HG03060 (cell line): ENCODE results near the gene TMEM50B.
"Not testable (repeated sequence)": the region's sequence is repeated elsewhere in the genome, so short reads cannot be mapped to it uniquely, and the experiment has no call there.

ENCODE experiments used
- ATAC-seq: cut with Tn5 transposase; IDR thresholded peaks from one replicate; pipeline ENCODE4 v1.9.1; 2021; ENCODE audit warnings: low read depth, moderate number of reproducible peaks; ENCODE audit not compliant: unreplicated experiment

Gene TMEM50B

DNA sequence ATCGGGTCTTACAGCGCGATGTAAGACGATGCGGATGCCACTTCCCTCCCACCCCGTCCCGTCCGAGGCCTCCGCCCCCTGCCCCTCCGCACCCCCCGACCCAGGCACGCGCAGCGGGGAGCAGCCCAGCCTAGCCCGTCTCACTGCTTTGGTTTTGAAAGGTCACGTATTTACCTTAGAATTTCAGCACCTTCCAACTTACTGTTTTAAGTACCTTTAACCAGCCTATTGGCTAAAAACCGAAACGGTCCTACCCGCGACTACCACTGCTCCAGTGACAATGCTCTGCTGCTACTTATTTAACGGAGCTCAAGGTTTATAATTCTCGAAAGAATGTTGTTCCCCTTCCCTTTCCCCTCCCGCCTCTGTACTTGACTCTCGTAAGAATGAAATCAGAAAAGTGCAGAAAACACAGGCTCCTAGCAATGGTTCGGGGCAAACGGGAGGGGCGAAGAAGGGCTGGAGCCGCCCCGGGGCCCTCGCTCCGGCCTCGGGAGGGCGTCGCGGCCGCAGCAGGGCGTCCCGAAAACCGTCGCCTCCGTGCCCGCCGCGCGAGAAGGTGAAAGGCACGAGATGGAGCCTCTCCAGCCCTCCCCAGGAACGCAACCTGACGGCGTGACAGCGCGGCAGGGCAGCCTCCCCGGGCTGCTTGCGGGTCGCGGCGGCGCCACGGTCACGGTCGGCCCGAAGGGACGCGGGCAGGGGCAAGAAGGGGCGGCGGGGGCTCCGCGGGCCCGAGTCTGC, 667 bp downstream of the TMEM50B start:
- peak; percentile 4 for ATAC-seq

- no peak for ATAC-seq
These were observed 1.6 kb downstream of the TMEM50B start for GRCh38 chr21:33478182-33478581.

DNA sequence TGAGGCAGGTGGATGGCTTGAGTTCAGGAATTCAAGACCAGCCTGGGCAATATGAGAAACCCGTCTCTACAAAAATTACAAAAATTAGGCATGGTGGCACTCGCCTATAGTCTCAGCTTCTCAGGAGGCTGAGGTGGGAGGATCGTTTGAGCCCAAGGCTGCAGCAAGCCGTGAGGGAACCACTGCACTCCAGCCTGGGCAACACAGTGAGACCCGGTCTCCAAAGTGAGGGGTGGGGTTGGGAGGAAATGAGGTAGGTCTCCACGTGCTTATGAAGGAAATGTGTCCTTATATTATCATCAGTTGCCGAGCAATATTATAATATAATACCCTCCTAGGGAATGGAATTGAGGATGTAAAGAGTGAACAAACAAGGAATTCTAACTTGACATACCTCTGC, 2.7 kb downstream of the TMEM50B start:
- ATAC-seq, result no peak

GRCh38 chr21:33473344-33473743, 6.4 kb downstream of the TMEM50B start:
- no peak for ATAC-seq

DNA sequence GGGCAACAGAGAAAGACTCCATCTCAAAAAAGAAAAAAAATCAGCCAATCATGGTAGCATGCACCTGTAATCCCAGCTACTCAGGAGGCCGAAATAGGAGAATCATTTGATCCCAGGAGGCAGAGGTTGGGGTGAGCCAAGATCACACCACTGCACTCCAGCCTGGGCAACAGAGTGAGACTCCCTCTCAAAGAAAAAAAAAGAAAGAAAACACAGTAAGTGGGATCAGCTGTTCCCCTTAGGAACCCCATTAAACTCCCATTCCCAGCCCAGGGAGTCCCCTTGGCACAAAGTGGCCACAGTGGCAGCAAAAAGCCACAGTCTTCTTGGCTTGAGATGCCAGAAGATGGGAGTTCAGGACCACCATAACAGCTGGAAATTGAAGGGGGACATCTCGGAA, 9.1 kb downstream of the TMEM50B start:
- ATAC-seq, result no peak

DNA sequence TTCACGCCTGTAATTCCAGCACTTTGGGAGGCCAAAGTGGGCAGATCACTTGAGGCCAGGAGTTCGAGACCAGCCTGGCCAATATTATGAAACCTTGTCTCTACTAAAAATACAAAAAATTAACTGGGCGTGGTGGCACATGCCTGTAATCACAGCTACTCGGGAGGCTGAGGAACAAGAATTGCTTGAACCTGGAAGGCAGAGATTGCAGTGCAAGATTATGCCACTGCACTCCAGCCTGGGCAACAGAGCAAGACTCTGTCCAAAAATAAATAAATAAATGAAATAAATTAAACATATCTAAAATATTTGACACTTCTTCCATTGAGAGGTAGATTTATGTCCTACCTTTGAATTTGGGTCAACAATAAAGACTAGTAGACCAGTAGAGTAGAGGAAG, 10.6 kb downstream of the TMEM50B start:
- not testable (repeated sequence) for ATAC-seq

DNA sequence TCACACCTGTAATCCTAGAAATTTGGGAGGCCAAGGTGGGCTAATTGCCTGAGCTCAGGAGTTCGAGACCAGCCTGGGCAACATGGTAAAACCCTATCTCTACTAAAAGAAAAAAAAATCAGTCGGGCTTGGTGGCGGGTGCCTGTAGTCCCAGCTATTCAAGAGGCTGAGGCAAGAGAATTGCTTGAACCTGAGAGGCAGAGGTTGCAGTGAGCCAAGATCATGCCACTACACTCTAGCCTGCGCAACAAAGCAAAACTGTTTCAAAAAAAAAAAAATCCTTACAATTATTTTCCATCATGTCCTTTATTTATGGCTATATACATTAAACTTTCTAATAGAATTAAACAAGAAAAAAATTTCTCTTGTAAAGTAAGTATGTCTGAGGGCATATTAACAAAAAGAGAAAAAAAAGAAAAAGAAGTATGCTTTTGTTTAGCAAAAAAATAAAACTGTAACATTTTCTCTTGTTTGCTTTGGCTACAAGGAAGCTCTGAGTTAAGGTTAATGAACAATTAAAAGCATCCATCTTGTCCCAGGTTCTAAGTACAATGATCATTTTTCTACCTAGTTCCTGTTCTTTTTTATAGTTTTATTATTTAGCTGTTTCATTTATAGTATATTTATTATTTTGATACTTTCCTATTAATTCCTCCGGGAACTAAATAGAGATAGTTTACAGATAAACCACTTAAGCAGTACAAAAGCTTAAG, 18.1 kb downstream of the TMEM50B start:
- ATAC-seq, result no peak

GRCh38 chr21:33458861-33459260, 20.9 kb downstream of the TMEM50B start:
- ATAC-seq, result no peak

DNA sequence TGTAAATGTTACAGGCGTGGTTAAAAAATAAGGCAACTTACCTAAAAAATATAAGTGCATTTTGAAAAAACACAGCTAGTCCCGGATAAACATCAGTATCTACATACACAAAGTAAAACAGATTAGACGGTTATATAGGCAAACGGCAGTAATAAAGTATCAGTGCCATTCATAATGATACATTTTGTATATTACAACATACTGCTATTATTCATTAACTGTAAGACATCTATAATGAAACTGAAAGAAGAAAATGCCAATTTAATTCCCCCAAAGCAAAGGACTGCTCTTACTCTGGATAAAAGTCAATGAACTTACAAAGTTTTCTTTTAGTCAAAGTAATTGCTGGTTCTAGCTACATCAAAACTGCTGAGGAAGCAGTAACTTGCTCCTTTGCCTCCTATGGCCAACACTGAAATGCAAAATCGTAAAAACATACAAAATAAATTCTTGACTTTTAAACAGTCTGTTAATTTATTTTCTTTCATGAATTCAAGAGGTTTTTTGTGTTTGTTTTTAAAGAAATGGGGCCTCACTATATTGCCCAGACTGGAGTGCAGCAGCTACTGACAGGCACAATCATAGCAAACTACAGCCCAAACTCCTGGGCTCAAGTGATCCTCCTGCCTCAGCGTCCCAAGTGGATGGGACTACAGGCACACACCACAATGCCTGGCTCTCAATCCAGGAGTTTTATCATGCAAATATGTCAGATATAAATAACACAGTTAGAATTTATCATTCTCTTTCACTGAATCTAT, 23.9 kb downstream of the TMEM50B start:
- no peak for ATAC-seq

DNA sequence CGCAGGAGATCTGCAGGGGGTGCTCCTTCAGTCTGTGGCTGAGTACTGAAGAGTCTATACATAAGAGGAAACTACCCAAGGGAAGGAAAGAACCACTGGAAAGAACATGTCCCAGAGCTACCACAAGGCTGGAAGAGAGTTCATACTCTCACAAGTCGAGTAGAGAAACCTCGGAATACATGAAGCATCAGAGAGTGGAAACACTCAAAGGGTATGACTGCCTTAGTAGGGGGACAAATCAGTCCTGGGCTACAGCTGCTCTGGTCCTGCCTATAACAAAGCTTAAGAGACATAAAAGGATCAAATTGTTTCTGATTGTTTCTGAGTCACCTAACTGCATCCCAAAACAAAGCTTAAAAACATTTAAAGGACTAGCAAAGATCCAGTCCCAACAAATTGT, 27.4 kb downstream of the TMEM50B start:
- ATAC-seq, result no peak

- ATAC-seq, result no peak
These were observed 28.1 kb downstream of the TMEM50B start for GRCh38 chr21:33451634-33452071.

- no peak for ATAC-seq
These were observed 30.2 kb downstream of the TMEM50B start for GRCh38 chr21:33449616-33450015.

- not testable (repeated sequence) for ATAC-seq
These were observed 33.2 kb downstream of the TMEM50B start for GRCh38 chr21:33446620-33447019.

DNA sequence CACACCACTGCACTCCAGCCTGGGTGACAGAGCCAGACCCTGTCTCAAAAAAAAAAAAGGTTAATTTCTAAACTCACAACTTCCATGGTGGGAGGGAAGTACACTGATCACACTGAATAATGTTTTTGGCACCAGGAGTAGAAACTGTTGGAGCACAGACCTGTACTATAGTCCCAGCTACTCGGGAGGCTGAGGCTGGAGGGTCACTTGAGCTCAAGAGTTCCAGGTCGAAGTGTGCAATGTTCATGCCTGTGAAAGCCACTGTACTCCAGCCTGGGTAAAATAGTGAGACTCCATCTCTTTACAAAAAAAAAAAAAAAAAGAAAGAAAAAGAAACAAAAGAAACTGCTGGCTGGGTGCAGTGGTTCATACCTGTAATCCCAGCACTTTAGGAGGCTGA, 35.3 kb downstream of the TMEM50B start:
- no peak for ATAC-seq

DNA sequence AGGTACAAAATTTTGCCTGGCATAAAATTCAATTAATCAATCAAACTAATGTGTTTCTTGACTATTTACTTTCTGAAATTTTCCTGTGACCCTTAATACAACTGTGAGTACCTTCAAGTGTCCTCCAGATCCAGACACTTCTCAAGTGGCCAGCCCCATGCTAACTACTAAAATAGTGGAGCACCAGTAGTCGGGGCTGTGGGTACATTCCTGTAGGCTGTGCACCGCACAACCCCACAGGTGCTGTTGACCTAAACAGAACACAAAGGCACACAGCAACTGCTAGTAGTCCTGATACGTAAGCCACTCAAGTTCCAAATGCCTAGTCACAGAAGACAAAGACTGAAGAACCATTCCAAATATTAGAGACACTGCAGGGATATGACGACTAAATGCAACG, 36.6 kb downstream of the TMEM50B start:
- ATAC-seq, result no peak

DNA sequence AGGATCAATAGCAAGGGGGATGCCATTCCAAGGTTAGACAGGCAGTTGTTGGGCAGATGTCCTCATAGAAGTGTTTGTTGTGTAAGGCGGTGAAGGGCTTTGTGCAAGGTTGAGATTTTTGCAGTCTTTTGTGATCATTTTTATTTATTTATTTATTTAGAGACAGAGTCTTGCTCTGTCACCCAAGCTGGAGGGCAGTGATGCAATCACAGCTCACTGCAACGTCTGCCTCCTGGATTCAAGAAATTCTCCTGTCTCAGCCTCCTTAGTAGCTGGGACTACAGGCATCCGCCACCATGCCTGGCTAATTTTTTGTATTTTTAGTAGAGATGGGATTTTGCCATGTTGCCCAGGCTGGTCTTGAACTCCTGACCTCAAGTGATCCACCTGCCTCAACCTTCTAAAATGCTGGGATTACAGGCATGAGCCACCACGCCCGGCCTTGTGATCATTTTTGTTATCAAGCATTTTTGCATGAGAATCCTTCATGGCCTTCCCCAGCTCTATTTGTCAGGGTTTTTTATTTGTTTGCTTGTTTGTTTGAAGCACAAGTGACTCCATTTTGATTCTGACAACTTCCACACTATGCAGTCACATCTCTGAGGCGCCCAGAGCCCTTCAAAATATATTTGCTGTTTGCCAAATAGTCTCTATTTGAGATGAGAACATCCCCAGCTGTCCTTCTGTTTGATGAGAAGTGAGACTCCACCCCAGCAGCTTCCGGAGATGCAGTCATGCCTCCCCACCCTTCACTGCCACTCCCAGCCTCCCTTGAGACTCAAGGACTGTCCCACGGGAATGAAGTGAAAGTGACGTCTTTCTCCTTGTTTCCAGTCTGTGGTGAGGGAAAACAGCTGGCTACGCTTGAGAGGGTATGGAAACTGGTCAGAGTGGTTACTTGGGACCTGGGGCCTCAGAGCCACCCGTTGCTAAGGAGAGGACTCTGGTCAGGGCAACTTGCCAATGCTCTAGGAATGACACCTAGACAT, 38.0 kb downstream of the TMEM50B start:
- ATAC-seq, result no peak

DNA sequence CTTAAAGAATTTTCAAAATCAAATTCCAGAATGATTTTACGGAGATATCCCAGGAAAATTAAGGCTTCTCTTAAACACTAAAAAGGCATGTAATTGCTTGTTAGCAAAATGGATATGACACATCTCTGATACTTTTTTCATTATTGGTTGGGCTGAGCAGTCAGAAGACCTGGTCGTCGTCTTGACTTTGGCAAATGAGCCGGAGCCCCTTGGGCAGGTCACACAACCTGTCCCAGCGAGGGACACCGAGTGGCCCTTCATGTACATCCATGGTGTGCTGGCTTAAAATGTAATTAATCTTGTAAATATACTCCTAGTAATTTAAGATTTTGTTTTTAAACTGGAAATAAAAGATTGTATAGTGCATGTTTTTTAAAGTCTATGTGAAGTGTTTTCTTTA, 42.6 kb downstream of the TMEM50B start:
- ATAC-seq, result no peak

GRCh38 chr21:33434770-33435360, 44.9 kb downstream of the TMEM50B start:
- peak; percentile 90 for ATAC-seq

DNA sequence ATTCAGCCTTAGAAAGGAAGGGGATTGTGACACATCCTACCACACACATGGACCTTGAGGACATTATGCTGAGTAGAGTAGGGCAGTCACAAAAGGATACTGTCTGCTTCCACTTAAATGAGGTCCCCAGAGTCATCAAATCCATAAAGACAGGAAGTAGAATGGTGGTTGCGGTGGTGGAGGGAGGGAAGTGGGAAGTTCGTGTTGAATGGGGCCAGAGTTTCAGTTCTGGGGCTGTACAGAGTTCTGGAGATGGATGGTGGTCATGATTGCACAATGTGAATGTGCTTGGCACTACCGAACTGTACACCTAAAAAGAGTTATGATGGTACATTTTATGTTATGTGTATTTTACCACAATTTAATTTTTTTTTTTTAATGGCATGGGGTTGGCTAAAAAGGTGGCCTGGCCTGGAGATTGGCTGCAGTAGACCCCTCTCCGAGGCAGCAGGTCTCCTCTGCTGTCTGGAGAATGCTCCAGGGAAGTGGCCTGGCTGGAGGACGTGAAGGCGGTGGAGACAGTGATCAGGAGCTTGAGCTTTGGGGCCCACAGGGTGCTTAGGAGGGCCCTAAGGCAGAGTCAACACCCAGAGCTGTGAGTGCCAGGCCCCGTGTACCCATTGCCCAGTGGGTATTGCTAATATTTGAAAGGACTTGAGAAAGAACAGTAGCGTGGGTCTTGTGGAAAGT, 46.2 kb downstream of the TMEM50B start:
- ATAC-seq, result no peak
